NCI-H345 treated with DMSO at 0.1 percent for 48 hours (cell line): ENCODE data around the gene PLCB4.
"Not testable (repeated sequence)": the region's sequence is repeated elsewhere in the genome, so short reads cannot be mapped to it uniquely, and the experiment has no call there.

Experiments
- DNase-seq: peaks from one replicate; lab custom pipeline; 2025; ENCODE audit not compliant: unreplicated experiment; lab: John Stamatoyannopoulos, UW

Gene PLCB4

GRCh38 chr20:9348747-9349146 is 279.9 kb downstream of the PLCB4 start:
- no peak for DNase-seq

- DNase-seq: no peak
Observed at GRCh38 chr20:9349249-9349648, 280.4 kb downstream of the PLCB4 start.

GRCh38 chr20:9352739-9353138 is 283.9 kb downstream of the PLCB4 start:
- DNase-seq: no peak

GRCh38 chr20:9353180-9353915 is 284.5 kb downstream of the PLCB4 start:
- DNase-seq: no peak

- DNase-seq: no peak
Observed at GRCh38 chr20:9353916-9354276, 285.0 kb downstream of the PLCB4 start.

- no peak for DNase-seq
Observed at GRCh38 chr20:9354579-9354978, 285.7 kb downstream of the PLCB4 start.

- no peak for DNase-seq
Observed at GRCh38 chr20:9358001-9358400, 289.1 kb downstream of the PLCB4 start.

- peak; percentile 18 for DNase-seq
Observed at GRCh38 chr20:9359561-9360308, 290.8 kb downstream of the PLCB4 start.

- DNase-seq: no peak
Observed at GRCh38 chr20:9360431-9360830, 291.5 kb downstream of the PLCB4 start.

GRCh38 chr20:9363673-9364072 is 294.8 kb downstream of the PLCB4 start:
- no peak for DNase-seq

GRCh38 chr20:9367328-9367727 is 298.4 kb downstream of the PLCB4 start:
- no peak for DNase-seq

- no peak for DNase-seq
Observed at GRCh38 chr20:9367746-9368145, 298.9 kb downstream of the PLCB4 start.

- DNase-seq: no peak
Observed at GRCh38 chr20:9368893-9369292, 300.0 kb downstream of the PLCB4 start.

GRCh38 chr20:9369557-9369956 is 300.7 kb downstream of the PLCB4 start:
- DNase-seq: no peak

- no peak for DNase-seq
Observed at GRCh38 chr20:9374072-9374471, 305.2 kb downstream of the PLCB4 start.

- no peak for DNase-seq
Observed at GRCh38 chr20:9374480-9374879, 305.6 kb downstream of the PLCB4 start.

GRCh38 chr20:9375221-9375681 is 306.4 kb downstream of the PLCB4 start:
- DNase-seq: no peak

GRCh38 chr20:9377007-9377406 is 308.1 kb downstream of the PLCB4 start:
- no peak for DNase-seq

GRCh38 chr20:9385345-9386310 is 316.7 kb downstream of the PLCB4 start:
- DNase-seq: not testable (repeated sequence)

- no peak for DNase-seq
Observed at GRCh38 chr20:9388160-9388812, 319.4 kb downstream of the PLCB4 start.

- no peak for DNase-seq
Observed at GRCh38 chr20:9388813-9389161, 319.9 kb downstream of the PLCB4 start.
